Inflammatory macrophage (primary cell): Measurements from ENCODE around the gene CPOX.
"Not testable (repeated sequence)": the region's sequence is repeated elsewhere in the genome, so short reads cannot be mapped to it uniquely, and the experiment has no call there.

Experiments used
- DNase-seq, 2 donors: peaks; one replicate each; pipeline ENCODE4 v3.0.0-alpha.2; 2020 to 2022
- total RNA-seq, 18 experiments: gene quantifications; one replicate each; lab custom pipeline; 2026; ENCODE audit warnings: mixed read lengths in 6 of 18, inconsistent platforms in 2 of 18; lab: John Stamatoyannopoulos, UW

CPOX gene
- total RNA-seq = 6.6 to 59.4 (median 31.6) reads per million in 18 experiments

DNA sequence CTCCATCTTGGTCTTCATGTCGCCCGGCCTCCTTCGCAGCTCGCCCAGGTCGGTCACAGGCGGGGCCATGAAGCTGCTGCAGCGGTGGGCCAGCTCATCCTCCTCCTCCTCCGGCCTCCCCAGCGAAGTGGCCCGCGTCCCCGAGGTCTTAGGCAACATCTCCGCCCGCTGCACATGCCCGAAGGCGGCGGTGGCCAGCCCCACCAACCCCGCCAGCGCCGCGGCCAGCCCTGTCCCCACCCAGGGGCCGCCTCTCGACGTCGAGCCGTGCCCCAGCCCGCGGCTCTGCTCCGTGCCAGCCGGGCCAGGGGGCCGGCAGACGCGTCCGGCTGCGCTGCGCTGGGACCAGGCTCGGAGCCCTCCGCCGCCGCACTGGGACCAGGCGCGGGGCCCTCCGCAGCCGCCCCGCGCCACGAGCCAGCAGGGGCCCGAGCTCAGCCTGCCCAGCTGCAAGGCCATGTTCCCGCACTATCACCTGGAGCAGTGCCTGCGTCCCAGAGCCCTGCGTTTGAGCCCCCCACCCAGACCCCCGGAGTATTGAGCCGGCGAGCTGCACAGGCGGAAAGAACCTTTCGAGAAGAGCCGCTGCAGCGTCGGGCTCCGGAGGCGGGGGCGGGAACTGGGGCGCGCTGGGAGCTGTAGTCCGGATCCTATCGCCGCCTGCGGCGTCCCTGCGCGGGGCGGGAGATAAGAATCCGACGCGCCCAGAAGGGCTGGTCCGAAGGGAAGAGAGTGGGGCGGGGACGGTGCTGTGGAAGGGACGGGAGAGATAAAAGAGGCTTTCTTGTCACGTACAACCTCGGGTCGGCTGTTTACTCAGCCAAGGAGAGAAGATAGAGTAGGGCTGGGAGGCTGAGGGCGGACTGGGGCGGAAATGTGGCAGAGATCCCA is at the start of gene CPOX:
CPOX (minus strand) TSS at position 566 of the 891 bp plus-strand sequence; CDS start at position 459, 107 bp downstream.
- peak; percentile 87 to 92 for DNase-seq

DNA sequence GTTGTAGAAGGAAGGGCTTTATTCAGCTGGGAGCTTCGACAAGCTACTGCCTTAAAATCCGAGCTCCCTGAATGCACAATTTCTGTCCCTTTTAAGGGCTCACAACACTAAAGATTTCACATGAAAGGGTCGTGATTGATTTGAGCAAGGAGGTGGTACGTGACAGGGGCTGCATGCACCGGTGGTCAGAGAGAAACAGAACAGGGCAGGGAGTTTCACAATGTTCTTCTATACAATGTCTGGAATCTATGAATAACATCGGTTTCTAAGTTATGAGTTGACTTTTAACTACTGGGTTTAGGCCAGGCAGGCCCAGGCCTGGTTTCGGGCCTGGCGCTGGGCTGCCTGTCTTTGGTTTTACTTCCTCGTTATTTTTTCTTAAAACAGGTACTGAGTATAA is 49.4 kb upstream of the CPOX start:
- DNase-seq = not testable (repeated sequence)

DNA sequence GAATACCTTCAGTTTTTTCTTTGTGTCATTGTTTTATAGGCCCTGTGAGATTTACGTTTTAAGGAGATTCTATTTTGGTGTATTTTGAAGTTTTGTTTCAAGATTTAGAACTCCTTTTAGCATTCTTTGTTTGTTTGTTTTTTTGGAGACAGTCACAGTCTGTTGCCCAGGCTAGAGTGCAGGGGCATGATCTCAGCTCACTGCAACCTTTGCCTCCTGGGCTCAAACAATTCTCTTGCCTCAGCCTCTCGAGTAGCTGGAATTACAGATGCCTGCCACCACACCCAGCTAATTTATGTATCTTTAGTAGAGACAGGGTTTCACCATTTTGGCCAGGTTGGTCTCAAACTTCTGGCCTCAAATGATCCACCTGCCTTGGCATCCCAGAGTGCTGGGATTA is 48.3 kb upstream of the CPOX start:
- not testable (repeated sequence) for DNase-seq

DNA sequence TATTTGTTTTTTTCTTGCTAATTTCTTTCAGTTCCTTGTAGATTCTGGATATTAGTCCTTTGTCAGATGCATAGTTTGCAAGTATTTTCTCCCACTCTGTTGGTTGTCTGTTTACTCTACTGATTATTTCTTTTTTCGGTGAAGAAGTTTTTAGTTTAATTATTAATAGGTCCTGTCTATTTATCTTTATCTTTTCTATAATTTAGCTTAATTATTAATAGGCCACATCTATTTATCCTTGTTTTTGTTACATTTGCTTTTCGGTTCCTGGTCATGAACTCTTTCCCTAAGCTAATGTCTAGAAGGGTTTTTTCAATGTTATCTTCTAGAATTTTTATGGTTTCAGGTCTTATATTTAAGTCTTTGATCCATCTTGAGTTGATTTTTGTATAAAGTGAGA is 45.1 kb upstream of the CPOX start:
- DNase-seq = not testable (repeated sequence)

DNA sequence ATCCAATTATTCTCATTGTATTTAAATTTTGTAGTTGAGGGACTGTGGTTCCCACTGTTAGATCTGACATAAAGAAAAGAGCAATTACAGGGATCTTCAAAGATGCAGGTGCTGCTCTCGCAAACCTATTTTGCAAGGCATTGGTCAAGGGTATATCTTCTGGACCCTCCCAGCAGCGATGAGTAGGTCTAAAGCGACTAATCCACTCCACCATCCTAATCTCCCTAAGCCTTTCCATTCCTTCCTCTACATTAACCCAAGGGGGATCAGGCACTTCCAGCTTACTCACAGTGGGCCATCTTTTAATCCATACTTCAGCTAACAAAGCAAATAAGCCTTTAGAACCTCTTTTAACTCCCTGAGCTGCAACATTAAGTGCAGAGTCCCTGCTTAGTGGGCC is 37.0 kb upstream of the CPOX start:
- DNase-seq = no peak

DNA sequence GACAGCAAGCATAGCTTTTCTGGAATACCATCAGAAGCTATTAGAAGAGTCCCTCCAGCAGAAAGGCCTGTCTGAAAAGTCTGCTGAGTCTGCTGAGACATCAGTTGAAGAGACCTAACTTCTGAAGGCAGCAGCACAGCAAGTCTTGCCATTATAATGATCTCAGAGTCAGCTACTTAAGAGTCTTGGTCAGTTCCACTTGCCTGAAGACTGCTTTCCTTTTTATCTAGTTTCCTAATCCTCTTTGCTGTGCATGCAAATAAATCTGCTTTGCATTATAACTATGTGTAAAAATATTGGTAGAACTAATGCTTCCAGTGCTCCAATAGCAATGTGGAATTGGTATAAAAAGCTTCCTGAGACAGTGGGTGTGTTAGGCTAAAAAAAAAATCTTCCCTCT is 34.9 kb upstream of the CPOX start:
- no peak for DNase-seq

DNA sequence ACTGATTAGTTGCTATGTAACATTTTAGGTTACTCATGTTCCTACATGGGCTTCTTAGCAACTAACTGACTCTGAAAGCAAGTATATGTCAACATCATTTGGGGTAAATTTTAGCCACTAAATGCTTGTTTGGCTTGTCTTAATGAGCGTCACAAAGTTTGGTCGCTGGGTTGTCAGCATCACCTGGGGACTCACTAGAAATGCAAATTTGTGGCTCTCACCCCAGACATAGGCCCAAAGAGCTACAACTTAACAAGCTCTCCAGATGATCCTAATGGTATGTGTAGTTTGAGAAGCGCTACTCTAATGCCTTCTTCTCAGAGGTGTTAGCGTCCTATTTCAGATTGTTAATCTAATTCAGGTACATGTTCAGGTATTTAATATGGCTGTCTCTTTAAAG is 32.7 kb upstream of the CPOX start:
- DNase-seq = no peak

DNA sequence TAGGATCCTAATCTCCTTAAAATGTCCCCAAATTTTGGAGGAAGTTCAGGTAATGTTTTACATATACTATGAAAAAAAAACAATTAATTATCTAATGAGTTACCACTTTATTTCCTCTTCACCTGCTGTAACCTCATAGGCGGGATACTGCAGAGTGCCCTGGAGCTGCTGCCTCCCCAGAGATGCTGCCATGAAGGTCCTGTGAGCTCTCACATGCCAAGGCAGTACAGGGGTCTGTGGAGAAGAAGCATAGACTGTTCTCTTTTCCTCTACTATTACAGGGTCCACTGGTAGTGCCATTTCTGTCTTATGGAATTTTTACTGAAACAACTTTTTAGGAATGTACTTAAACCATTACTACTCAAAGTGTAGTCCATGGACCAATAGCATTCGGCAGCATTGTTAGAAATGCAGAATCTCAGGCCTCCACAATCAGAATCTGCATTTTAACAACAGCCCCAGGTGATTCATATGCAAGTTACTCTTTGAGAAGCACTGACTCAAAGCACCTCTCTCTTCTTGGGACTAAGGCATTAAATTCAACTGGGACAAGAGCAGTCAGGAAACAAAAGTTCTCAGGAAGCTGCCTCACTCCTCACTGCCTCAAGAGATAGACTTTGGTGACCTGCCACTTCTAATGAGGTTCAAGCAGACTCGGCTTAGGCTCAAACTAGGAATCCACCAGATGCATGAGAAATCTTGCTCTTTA is 30.3 kb upstream of the CPOX start:
- no peak for DNase-seq

DNA sequence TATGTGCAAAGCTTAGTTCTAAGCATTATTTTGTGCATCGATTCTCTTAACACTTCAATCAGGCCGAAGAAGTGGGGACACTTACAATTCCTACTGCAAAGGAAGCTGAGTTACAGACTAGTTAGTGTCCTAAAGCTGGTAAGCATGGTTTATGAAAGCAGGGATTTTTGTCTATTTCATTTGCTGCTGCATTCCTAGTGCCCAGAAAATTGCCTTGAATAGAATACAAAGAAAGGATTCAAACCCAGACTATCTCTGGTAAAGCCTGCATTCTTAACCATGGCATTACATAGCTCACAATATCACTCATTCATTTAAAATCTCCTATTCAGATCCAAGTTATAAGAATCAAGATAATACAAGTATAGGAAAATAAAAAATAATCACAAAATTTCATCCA is 24.4 kb upstream of the CPOX start:
- DNase-seq = no peak

DNA sequence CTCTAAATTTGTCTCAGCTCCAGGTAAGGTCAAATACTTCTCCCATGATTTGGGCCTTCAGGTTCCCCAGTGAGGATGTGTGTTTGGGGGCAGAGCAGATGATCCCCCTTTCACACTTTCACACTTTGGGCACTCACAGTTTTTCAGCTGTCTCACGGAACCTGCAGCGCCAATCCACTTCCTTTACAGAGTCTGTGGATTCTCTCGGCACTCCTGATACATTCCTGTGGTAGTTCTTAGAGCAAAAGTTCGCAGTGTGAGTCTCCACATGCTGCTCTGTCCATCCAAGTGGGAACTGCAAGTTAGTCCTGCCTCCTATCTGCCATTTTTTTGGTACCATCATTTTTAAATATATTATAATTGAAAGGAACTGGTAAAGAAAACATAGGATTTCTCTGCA is 20.2 kb upstream of the CPOX start:
- DNase-seq = no peak

DNA sequence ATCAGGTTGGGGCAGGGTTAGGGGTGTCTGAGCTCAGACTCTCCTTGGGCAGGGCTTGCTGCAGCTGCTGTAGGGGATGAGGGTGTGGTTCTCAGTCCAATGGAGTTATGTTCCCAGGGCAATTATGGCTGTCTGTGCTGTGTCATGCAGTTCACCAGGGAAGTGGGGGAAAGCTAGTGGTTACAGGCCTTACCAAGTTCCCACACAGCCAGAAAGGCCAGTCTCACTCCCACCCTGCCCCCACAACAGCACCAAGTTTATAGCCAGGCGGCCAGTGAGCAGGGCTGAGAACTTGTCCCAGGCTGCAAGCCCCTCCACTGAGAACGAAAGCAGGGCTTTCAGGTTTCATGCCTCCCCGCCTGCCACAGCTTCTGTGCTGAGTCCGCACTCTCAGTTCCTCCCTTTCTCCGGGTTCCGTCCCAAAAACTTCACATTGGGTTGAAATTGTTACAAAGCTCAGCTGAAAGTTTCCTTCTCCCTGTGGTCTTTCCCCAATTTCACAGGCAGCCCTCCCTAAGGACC is 19.6 kb upstream of the CPOX start:
- peak; percentile 13 to 27 for DNase-seq

DNA sequence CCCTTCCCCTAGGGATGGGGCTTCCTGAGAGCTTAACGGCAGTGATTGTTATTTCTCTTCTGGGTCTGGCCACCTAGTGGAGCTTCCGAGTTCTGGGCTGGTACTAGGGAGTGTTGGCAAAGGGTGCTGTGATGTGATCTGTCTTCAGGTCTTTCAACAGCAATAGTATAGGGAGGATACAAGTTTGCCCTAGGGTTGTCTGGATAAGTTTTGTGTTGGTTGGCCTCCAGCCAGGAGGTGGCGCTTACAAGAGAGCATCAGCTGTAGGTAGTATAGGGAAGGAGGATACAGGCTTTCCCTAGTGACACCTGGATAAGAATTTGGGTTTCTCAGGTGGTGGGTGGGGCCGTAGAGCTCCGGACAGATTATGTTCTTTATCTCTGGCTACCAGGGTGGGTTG is 19.2 kb upstream of the CPOX start:
- DNase-seq = peak; percentile 7 to 32

DNA sequence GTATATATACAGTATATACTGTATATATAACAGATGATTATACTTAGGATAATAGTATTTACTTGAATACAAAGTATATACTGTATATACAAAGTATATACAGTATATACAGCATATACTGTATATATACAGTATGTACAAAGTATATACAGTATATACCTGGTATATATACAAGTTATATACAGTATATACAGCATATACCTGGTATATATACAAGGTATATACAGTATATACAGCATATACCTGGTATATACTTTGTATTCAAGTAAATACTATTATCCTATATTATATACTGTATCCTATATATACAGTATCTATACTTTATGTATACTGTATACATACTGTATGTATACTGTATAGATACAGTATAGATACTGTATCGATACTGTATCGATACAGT is 14.6 kb upstream of the CPOX start:
- no peak for DNase-seq

DNA sequence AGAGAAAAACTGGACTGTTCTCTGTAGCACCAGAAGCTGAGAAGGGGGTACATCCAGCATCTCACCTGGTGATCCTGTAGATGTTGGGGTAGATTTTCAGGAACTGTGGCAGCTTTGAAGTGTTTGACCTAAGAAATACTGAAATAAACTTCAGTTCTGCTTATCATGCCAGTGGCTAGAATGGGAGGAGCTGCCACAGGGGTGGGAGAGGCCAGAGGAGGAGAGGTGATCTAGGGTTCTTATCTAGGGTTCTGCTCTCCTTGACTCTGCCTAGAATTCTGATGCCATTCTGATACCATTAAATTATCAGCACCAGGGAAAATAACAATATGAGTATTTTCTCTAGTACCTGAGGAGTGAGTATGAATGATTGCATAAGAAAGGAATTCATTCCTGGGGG is 10.2 kb upstream of the CPOX start:
- no peak for DNase-seq

DNA sequence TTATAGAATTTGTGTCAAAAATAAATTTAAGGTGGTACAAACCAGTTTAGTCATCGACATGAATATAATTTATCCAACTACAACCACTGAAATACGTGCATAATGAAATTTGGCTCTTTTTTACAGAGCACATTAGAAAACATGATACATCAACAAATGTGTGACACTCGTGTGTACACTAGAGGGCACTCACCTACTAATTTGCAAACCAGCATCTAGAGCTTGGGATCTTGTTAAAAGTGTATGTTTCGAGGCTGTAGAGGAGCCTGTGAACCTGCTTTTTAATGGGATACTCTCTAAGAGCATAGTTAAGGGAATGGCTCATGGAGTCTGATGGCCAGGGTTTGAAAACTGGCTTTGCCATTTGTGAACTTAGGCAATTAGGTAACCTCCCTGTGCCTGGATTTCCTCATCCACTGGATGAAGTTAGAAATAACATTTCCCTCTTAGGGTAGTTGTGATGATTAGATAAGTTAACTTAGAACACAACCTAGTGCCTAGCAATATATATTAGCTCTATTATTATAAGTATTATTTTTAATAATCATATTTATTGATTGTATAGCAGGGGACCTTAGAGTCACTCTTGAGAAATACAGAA is 8.8 kb upstream of the CPOX start:
- DNase-seq = peak; percentile 64 to 66

DNA sequence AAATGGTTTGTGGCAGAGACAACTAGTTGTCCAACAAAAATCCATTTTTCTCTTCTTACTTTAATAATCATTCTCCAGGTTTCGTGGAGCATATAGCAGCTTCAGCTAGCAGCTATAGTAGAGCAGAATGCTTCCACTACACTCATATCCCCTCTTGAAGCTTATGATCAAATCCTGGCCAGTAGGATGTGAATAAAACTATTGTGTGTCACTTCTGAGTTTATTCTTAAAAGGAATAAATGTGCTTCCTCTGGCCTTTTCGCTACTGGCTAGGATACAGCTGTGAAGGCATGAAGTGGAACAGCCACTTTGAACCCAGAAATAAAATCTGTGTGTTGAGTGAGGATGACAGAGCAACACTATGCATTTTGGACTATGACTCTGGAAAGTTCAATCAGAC is 7.8 kb upstream of the CPOX start:
- DNase-seq = no peak

DNA sequence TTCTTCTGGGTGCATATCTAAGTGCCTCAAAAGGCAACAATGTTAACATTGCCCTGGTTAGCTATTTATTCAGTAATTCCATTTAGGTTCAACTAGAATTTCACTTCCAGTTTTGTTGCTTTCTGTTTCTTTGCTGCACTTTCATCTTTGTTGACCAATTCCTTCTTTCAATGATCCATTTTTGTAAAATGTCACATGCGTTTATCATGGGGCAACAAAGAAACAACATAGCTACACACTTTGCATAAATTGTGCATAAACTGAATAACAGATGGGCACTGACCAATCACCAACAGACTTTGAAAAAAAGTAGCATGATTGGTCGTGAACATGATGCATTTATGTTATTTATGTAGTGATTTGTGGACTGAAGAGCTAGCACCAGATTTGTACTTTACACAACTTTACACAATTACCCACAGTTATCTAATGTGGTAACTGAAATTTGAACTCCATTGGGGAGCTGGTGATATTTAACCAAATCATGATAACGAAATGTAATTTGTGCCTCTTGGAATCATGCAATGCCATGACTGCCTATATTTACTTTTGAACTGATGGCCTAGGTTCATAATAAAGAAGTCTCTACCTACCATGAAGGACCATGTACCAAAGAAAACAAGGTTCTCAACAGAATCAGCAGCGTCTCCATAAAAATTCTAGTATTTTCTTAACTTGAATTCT is 7.1 kb upstream of the CPOX start:
- peak in 1 of 2 donors; percentile 36 for DNase-seq

DNA sequence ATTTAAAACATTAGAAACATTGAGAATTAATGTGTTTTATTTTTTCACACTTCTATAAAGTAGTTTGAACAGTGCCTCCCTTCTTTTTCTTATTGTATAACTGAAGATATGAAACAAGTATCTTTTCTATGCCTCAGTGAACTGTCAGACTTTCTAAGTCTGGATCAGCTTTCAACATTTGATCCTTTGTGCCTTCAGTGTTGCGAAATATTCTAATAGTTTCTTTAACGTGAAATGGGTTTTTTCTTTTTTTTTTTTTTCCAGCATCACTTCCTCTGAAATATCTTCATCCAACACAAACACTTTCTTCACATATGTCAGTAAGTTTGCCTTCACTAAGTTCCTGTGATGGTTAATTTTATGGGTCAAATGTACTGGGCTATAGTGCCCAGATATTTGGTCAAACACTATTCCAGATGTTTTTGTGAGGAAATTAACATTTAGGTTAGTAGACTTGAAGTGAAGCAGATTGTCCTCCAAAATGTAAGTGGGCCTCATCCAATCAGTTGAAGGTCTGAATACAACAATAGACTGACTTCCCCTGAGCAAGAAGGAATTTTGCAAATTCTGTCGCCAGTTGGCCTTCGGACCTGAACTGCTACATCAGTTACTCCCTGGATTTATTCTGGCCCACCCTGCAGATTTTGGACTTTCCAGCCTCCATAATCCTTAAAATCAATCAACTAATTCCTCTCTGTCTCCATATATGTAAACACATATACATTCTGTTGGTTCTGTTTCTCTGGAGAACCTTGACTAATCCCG is 6.4 kb upstream of the CPOX start:
- DNase-seq = peak in 1 of 2 donors; percentile 20

DNA sequence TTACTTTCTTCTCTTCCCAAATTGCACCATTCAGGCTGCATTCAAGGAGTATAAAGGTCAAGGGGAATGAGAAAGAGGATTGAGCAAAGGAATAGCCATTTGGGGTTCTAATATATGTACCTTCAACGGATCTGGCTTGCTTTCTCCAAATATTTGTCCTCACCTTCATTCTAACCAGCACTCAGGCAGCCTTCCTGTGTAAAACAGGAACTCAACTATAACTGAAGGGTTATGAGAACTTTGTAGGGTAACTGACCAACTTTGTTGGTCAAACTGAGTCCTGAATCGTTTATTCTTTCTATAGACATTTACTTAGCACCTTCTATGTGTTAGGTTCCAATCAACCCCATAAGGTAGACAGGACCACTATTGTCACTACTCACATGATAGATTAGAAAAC is 5.1 kb upstream of the CPOX start:
- no peak for DNase-seq

DNA sequence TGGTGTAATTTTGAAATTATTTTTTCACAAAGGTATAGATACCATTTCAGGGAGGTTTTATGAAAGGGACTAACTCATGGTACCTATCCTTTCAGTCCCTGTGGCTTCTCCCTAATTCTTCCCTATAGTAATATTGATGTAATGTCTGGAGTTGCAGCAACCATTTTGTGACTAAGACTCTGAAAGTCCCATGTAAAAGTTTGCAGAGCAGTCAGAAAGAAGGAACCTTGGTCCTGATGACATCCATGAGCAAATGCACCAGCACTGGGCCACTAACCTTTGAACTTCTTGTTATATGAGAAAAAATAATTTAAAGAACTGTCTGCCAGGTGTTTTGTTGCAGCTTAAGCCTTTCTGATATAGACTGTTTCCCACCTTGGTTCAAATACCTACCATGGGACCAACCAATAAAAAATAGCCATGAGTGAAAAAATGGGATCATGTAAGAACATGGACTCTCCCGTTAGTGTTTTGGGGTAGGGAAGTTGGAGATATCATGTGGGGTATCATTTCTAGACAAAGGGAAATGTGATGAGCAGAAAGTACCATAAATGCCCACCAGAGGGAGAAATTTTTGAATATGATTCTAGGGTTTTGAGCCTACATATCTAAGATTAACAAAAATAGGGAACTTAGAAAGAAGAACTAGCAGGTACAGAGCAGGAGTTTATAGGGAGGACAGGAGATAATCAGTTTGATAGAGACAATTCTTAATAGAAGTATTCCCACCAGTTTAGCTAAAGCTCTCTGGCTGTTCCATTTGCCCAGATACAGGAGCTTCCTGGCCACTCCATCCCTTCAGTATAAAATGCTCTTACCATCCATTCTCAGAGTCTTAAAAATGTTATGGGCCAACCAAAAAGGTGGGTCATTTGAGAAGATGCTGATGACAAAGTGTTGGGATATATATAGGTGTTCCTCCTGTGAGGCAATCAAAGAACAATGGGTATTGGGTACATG is 3.4 kb upstream of the CPOX start:
- DNase-seq = peak; percentile 72 to 84

DNA sequence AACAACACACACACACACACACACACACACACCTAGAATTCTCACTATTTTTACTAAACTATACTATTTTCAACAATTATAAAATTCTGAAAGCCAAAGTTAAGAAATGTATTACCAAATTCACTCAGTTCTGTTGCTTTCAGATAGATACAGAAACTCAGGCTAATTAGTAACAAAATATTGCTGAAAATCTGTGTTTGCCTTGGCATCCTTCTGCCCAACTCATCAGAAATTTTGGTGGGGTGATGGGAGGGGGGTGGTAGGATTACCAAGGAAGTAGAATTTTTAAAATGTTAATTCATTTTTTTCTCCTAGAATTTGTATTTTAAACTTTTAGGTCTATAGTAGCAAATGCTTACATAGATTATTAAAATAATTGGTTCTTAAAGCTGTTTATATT is 2.7 kb upstream of the CPOX start:
- no peak for DNase-seq
